ENCODE results near the gene KIFC1. TPM values are rescaled to one million over a fixed set of nuclear protein-coding genes. Genes with fewer than 3 reads are reported as not detected.

The KIFC1 gene
- total and polyA plus RNA-seq, 2 of the 4 experiments (the other 2 are of a cell fraction), result 33.9 to 40.6 TPM

GRCh38 chr6:33417903-33418689 lies 26.5 kb downstream of the KIFC1 start, which contains the start of gene CUTA (continued):
- peak; percentile 89 for TF ChIP-seq MXI1 (IDR thresholded peaks at IDR 0.05; ENCODE audit: borderline replicate concordance, low read depth, low read length)

DNA sequence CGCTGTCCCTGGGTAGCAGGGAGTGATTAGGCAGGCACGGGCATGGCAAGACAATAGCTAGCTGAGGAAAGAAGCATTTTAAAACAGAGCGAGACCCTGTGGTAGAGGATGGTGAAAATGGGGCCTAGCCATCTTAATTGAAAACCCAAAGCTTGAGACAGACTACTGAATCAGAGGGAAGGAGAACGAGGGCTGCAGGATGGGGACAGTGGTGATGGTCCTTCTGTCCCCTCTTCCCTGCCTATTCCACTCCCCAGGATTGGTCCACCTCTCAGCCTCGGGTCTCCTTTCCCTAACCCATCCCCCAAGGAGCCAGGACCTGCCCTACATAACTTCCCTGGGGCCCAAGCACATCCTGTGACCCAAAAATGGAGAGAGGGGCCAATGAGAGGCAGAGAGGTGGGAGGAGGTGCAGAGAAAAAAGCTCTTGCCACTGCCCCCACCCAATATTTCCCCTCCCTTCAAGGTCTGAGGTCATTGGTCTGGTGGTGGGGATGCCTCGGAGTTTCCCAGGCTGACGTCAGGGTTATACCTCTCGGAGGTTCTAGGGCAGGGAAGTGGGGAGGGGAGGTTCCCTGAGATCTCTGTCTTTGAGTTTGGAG lies 27.2 kb downstream of the KIFC1 start:
- BruUV-seq (replicated peaks), result no TSS peak

More for the DNA sequence above, 27.2 kb downstream of the KIFC1 start:
- peak overlapping the region; percentile 80 for H3K4me2 ChIP-seq (ENCODE audit: low read depth, low read length)
- peak overlapping the region; percentile 53 for H3K9ac ChIP-seq (ENCODE audit: low read depth, low read length)
- TF ChIP-seq USF2 (IDR thresholded peaks at IDR 0.05; ENCODE audit: low read depth, low read length), result no peak
- TF ChIP-seq CTCF (conservative IDR thresholded peaks at IDR 0.05; ENCODE audit: low read depth, low read length), result no peak
- no peak for TF ChIP-seq RFX5 (IDR thresholded peaks at IDR 0.05; ENCODE audit: low read depth, low read length)
- TF ChIP-seq MAZ (IDR thresholded peaks at IDR 0.05; ENCODE audit: borderline replicate concordance, low read depth, low read length), result no peak
- no peak for TF ChIP-seq ELK1 (IDR thresholded peaks at IDR 0.05; ENCODE audit: borderline replicate concordance, low read depth, low read length)
- TF ChIP-seq MXI1 (IDR thresholded peaks at IDR 0.05; ENCODE audit: borderline replicate concordance, low read depth, low read length), result no peak
- no peak for TF ChIP-seq FOS (IDR thresholded peaks at IDR 0.05; ENCODE audit: low read depth, low read length)
- no peak for TF ChIP-seq MAFK (IDR thresholded peaks at IDR 0.05; ENCODE audit: low read depth, low read length)
- peak overlapping the region; percentile 92 for H3K23ac ChIP-seq (ENCODE audit: low read depth, low read length)
- H3K4me1 ChIP-seq (ENCODE audit: control insufficient read depth, insufficient read depth, low read length), result peaks cover 19% of the 10 kb centered on the region
- H3K36me3 ChIP-seq (ENCODE audit: control insufficient read depth, insufficient read depth, low read length), result peaks cover 32% of the 10 kb centered on the region
- peak overlapping the region; percentile 99 for H2AFZ ChIP-seq (replicated peaks; ENCODE audit: low read length, poor library complexity)
- peak overlapping the region; percentile 69 for H3K18ac ChIP-seq (ENCODE audit: low read depth, low read length)
- H2BK120ac ChIP-seq (ENCODE audit: low read depth, low read length), result peak overlapping the region; percentile 93
- no peaks in the 10 kb centered on the region for H3K9me3 ChIP-seq (ENCODE audit: control insufficient read depth, insufficient read depth, low read length)
- H2BK15ac ChIP-seq (ENCODE audit: low read depth, low read length), result peak overlapping the region; percentile 98; the same call in 2 of the 3 replicates
- H2BK5ac ChIP-seq (ENCODE audit: low read depth, low read length, poor library complexity, severe bottlenecking), result peak overlapping the region; percentile 93
- peaks cover 20 to 88% of the 10 kb centered on the region in 2 experiments for H3K79me1 ChIP-seq (ENCODE audit: low read depth in 1 of 2, low read length in 2 of 2)
- intact Hi-C loops (cut with micrococcal nuclease), result loop anchor here (2.0 to 5.0 kb wide), 3 partner anchors 28 to 121 kb away; partner anchors contain the start of genes KIFC1, RGL2 and TAPBP
- dilution Hi-C loops (cut with HindIII; ENCODE audit: low sequenced_read_pairs, unreplicated experiment), result no loop called here
- 0% methylated on average over 1 of the region's 8 CpGs; no CpG with 5 or more reads in 1 of the 2 experiments for WGBS, 2 experiments (ENCODE audit: extremely low coverage in 2 of 2, insufficient read length in 1 of 2)
- peak overlapping the region; percentile 60 for H2BK20ac ChIP-seq (ENCODE audit: low read depth, low read length)
- H3K9me1 ChIP-seq (ENCODE audit: insufficient read depth, low read length), result peaks cover 10% of the 10 kb centered on the region
- ATAC-seq (ENCODE audit: low read depth) (no peak), DNase-seq (peak; percentile 42)
- peak overlapping the region; percentile 83 for H3K14ac ChIP-seq (replicated peaks; ENCODE audit: low read depth, low read length)
- POLR2A ChIA-PET (ENCODE audit: unreplicated experiment), result no interaction called here
- no peaks in the 10 kb centered on the region for H3K27me3 ChIP-seq (ENCODE audit: control insufficient read depth, insufficient read depth, low read length)
- peak overlapping the region; percentile 69; the same call in 1 of the 2 replicates for H3K56ac ChIP-seq (ENCODE audit: extremely low read depth, insufficient read depth, low read length)
- peak overlapping the region; percentile 22 for H3K4me3 ChIP-seq (ENCODE audit: insufficient read depth, low read depth, low read length)
- H2AK5ac ChIP-seq (ENCODE audit: low read depth, low read length), result peak overlapping the region; percentile 97
- H4K91ac ChIP-seq (ENCODE audit: insufficient read depth, low read depth, low read length), result peak overlapping the region; percentile 96
- H4K20me1 ChIP-seq (ENCODE audit: insufficient read depth, low read length), result peaks cover 19% of the 10 kb centered on the region
- H4K5ac ChIP-seq (ENCODE audit: low read depth, low read length), result peak overlapping the region; percentile 88
- CTCF ChIA-PET, result interaction anchor here (0.6 to 1.2 kb wide), 2 partner anchors 10 to 1787 kb away, joined by 3 read pairs; no protein-coding TSS in a partner anchor
- in situ Hi-C loops (cut with MboI; ENCODE audit: low sequenced_read_pairs), result no loop called here
- peak overlapping the region; percentile 97 for H4K8ac ChIP-seq (ENCODE audit: low read depth in 2 of 2, low read length in 2 of 2)
- peak overlapping the region; percentile 79 for H3K27ac ChIP-seq (ENCODE audit: insufficient read depth, low read length)
- H2AK9ac ChIP-seq (replicated peaks; ENCODE audit: low read depth, low read length, poor library complexity), result peak overlapping the region; percentile 99
- peak overlapping the region; percentile 97 for H3K4ac ChIP-seq (ENCODE audit: low read depth, low read length)
